MM.1S (cell line): ENCODE data around the gene GNS.

Source experiments
- EZH2 ChIP-seq: fragments of 300-600 bp; sonication (generic); optimal IDR thresholded peaks from 2 replicates; pipeline ENCODE3; 2017; ENCODE audit warnings: low read depth, mild to moderate bottlenecking, antibody characterized with exemption, low read length, mixed read lengths
- EZH2phosphoT487 ChIP-seq: fragments of 300-600 bp; sonication (generic); IDR thresholded peaks from 2 replicates; pipeline ENCODE4 v1.6.1; 2018; ENCODE audit warnings: antibody characterized with exemption, low read length
- TF ChIP-seq, protein P1 (sequence below): fragments of 300-600 bp; sonication (generic); IDR thresholded peaks from 2 replicates; pipeline ENCODE4 v1.5.1; 2016; ENCODE audit warnings: antibody characterized with exemption, low read length, mixed read lengths

DNA sequence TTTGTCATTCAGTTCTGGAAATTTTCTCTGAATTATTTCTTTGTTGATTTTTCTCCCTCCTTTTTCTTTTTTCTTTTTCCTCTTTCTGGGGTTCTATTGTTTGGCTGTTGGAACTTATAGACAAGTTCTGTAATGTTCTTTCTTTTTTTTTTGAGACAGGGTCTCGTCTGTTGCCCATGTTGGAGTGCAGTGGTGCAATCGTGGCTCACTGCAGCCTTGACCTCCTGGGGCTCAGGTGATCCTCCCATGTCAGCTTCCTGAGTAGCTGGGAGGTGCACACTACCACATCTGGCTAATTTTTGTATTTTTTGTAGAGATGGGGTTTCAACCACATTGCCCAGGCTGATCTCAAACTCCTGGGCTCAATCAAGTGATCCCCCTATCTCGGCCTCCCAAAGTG is 35.1 kb upstream of the GNS start:
- TF ChIP-seq, protein P1, sequence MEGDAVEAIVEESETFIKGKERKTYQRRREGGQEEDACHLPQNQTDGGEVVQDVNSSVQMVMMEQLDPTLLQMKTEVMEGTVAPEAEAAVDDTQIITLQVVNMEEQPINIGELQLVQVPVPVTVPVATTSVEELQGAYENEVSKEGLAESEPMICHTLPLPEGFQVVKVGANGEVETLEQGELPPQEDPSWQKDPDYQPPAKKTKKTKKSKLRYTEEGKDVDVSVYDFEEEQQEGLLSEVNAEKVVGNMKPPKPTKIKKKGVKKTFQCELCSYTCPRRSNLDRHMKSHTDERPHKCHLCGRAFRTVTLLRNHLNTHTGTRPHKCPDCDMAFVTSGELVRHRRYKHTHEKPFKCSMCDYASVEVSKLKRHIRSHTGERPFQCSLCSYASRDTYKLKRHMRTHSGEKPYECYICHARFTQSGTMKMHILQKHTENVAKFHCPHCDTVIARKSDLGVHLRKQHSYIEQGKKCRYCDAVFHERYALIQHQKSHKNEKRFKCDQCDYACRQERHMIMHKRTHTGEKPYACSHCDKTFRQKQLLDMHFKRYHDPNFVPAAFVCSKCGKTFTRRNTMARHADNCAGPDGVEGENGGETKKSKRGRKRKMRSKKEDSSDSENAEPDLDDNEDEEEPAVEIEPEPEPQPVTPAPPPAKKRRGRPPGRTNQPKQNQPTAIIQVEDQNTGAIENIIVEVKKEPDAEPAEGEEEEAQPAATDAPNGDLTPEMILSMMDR = no peak
- TF ChIP-seq EZH2 = no peak
- TF ChIP-seq EZH2phosphoT487 = no peak
